T1000 (cell line): ENCODE measurements around the gene IFT57.
A peak's percentile ranks its signal among the peaks of the same experiment; 100 is the strongest.
"Not testable (repeated sequence)": the region's sequence is repeated elsewhere in the genome, so short reads cannot be mapped to it uniquely, and the experiment has no call there.

ENCODE experiments used
- DNase-seq: peaks from one replicate; lab custom pipeline; 2025; ENCODE audit warnings: mixed read lengths; lab: John Stamatoyannopoulos, UW

The IFT57 gene

DNA sequence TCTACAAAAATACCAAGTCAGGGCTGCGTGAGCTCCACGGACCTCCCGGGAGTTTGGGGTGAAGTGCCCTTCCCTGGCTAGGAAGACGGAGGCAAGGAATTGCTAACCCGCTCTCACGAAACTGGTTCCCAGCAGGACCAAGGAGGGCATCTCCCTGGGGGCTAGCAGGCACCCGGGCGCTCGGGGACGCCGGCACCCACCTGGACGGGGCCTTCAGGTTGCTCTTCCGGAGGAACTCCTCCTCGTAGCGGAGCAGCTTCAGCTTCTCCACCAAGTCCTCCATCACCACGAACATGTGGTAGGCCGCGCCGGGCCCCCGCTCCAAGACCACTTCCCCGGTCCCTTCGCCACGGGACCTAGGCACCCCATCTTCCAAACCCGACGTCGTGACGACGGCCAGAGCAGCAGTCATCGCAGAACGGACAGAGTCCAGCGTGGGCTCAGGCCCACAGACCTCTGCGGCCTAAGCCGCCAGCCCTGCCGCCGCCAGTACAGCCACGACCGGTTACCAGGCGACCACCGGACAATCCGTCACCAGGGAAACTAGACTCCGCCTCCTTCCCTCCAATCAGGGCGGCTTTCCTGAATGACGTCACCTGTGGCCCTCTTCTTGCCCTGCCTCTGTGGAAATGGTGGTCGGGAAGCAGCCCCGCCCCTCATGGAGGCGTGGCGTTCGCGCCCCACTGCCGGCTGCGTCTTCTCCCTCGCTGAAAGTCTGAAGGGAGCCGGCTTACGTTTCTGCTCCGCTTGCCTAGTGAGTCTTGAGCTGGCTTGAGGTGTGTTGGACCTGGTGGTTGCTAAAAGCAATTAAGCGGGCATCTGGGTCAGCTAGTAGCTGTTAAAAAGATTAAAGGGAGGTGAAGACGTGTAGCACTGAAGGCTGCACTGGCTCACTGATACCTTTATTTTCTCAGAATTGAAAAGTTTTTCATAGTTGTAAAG lies at the start of gene IFT57:
IFT57 (minus strand) TSS at position 514 of the 942 bp plus-strand sequence; CDS start at position 412, 102 bp downstream.
- DNase-seq, result peak; percentile 94

- DNase-seq, result no peak
Measured at GRCh38 chr3:108271626-108272025, 49.4 kb upstream of the IFT57 start.

DNA sequence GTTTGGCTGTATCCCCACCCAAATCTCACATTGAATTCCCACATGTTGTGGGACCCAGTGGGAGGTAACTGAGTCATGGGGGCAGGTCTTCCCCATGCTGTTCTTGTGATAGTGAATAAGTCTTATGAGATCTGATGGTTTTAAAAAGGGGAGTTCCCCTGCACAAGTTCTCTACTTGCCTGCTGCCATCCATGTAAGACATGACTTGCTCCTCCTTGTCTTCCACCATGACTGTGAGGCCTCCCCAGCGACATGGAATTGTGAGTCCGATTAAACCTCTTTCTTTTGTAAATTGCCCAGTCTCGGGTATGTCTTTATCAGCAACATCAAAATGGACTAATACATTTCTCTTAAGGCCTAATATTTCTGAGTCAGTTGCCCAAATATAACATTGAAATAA lies 46.0 kb upstream of the IFT57 start:
- not testable (repeated sequence) for DNase-seq

DNA sequence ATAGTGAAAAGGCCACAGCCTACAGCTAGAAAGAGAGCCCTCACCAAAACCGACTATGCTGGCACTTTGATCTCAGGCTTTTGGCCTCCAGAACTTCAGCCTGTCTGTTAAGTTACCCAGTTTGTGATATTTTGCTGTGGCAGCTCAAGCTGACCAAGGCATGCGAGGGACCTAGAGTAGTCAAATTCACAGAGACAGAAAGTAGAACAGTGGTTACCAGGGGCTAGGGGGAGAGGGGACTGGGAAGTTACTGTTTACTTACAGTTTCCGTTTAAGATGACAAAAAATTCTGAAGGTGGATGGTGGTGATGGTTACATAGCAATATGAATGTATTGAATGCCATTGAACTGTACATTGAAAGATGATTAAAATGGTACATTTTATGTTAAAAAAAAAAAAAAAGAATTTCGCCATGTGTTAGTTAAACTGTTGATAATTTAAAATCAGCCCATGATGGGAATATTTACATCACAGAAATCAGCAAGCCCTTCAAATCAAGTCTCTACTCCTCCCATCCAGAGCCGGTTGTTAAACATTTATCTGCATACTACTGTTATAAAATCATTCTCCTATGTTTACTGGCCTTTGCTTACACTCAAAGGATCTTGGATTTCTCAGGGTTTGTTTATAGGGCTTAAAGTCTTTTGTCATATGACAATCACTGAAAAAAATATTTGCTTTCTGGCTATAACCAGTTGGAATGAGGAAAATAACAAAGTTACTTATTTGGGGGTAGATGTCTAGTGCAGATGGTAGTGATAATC lies 42.5 kb upstream of the IFT57 start:
- DNase-seq, result not testable (repeated sequence)

DNA sequence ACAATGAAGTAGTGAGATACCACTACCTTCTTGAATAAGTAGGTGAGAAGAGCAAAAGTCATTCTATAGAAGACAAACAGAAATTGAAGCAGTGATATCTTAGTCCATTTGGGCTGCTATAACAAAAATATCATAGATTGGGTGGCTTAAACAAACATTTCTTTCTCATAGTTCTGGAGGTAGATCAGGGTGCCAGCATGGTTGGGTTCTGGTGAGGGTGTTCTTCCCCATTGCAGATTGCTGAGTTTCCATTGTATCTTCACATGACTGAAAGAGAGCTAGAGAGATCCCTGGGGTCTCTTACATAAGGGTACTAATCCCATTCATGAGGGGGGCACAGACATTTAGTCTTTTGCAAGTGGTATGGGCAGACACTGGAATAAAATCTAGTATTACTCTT lies 32.9 kb upstream of the IFT57 start:
- DNase-seq, result no peak

GRCh38 chr3:108251844-108252243 lies 29.6 kb upstream of the IFT57 start:
- no peak for DNase-seq

DNA sequence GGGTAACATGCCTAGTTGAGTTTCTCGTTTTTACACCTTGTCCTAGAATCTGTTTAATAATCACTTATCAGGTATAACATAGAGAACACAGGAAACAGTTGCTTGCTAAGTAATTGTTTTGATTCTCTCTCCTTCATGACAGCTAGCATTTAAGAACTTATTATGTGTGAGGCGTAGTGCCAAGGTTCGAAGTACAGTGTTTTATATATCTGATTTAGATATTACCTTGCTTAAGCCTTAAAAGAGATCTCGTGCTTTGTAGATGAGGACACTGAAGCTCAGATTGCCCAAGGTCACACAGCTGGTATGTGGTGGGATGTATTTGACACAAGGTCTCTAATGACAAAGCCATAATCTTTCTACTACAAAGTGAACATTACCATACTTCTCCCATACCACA lies 29.0 kb upstream of the IFT57 start:
- DNase-seq, result no peak

GRCh38 chr3:108250626-108251025 lies 28.4 kb upstream of the IFT57 start:
- no peak for DNase-seq

DNA sequence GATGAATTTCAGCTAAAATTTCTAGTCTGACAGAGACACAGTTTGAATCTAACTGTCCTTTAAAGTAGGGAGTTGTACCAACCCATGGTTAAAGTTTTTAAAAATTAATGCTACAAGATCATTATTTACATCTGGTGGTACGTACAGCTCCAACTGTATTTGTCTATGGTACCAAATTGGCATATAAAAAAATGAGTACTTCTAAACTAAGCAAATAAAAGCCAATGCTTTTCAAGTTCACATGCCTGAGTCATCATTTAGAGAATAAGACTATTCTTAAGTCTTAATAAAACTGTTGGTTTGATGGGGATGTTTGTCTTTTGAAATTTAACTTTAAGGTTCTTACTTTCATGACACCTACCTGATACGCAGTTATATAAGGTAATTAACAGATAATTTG lies 21.0 kb upstream of the IFT57 start:
- no peak for DNase-seq

GRCh38 chr3:108242776-108243175 lies 20.6 kb upstream of the IFT57 start:
- DNase-seq, result no peak

GRCh38 chr3:108241721-108242120 lies 19.5 kb upstream of the IFT57 start:
- no peak for DNase-seq

GRCh38 chr3:108241146-108241545 lies 18.9 kb upstream of the IFT57 start:
- DNase-seq, result no peak

DNA sequence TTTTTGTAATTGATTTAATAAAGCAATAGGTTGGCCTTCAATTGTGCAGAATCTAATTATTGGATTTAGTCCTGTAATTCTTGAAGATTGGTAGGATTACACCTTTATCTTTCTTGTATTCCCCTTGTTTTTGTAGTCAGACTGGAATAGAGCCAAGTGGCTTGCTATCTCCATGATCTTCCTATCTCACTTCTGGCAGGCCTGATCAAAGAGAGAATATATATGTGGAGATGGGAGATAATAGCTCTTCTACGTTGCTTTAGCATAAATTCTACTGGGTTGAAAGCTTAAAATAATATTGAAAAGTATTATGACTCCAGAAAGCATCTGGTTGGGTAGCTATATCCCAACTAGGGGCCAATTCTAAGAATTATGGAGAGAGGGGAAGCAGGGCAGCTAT lies 16.9 kb upstream of the IFT57 start:
- no peak for DNase-seq

DNA sequence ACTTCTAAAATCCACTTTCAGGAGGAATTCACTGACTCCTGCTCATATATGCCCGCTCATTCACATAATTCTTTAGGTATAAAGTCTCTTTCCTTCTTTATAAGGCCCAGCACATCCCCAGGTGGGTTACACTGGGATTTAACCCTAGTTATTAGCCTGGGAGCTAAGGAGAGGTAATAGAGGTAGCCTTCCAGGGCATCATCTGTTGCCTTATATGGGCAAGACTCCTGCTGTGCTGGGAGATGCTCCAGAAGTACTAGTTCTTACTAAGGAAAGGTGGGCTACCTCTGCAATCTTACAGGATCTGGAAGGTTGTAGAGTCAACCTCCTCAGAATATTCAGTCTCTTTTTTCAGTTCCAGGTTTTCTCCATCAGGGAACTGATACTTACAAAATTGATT lies 13.1 kb upstream of the IFT57 start:
- no peak for DNase-seq

GRCh38 chr3:108234387-108234957 lies 12.2 kb upstream of the IFT57 start:
- DNase-seq, result no peak

- no peak for DNase-seq
Measured at GRCh38 chr3:108228286-108228685, 6.1 kb upstream of the IFT57 start.

GRCh38 chr3:108227131-108227530 lies 4.9 kb upstream of the IFT57 start:
- DNase-seq, result no peak

- no peak for DNase-seq
Measured at GRCh38 chr3:108225221-108225620, 3.0 kb upstream of the IFT57 start.

GRCh38 chr3:108223928-108224327 lies 1.7 kb upstream of the IFT57 start:
- DNase-seq, result no peak

DNA sequence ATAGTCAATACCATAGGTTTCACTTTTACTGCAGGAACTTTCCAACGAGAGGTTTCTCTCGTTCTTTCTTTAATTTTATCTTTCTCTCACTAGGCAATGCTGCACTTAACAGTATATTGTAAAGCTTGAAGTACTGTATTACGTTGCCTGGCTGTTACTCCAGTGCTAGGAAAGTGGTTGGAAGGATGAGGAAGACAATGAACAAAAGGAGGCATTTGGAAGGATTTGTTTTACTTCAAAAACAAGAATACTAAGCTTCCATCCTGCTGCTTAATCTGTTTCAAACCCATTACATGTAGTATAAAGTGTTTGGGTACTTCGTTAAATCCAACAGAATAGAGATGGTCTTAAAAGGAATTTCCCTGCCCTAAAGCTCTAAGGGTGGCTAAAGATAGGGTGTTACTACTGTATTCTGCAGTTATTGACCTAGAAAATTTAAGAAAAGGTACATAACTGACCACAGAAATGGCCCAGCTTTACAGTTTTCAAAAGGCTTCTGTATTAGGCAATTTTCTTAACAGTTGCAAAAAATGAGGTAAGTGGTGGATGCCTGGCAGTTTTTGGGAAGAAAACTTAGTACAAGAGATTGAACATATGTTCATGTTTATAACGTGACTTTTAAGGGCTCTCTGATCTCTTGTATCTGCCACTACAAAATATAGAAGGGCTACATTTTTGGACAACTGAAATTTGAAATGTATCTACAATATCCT lies 785 bp upstream of the IFT57 start:
- DNase-seq, result no peak

DNA sequence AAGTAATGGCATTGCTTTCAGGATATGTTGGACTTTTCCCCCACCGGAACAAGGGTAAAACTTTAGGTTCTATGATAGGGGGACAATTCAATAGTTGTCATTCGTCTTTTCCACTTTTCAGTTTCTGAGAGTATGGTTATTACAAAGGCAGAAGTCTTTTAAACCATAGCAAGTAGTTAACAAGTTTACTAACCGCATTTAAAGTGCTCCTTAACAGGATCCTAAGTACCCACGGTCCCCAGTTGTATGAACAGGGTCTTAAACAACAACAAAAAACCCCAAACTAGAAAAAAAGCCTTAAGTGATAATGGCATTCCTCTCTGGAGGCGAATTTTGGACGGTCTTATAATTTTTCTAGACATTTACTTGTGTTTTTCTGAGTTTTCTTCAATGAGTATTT lies 831 bp downstream of the IFT57 start:
- DNase-seq, result no peak

DNA sequence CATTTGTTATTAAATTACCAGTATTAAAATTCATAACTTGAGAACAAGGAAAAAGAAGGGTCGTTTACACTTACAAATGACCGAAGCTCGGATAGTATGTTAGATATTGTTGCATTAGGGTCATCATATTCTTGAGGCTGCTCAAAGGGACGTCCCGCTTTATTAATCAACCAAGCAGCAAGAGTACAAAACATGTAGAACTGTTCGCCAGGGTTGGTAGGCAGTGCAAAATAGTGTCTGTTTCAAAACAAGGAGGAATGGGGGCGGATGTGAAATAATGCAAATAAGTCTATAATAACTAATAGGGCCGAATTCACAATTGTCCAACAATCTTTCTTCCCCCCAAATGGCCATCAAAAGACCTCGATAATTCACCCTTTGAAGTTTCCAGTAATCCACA lies 2.9 kb downstream of the IFT57 start:
- DNase-seq, result no peak
